Chondrocyte (in vitro differentiated cells): ENCODE measurements around the gene HELZ. TPM values are rescaled to one million over a fixed set of nuclear protein-coding genes. Genes with fewer than 3 reads are reported as not detected.

Source experiments
- DNase-seq: peaks from one replicate; pipeline ENCODE4 v3.0.0; 2021; ENCODE audit warnings: mixed read lengths, low spot score
- H3K27ac Mint-ChIP-seq: one replicate; pipeline ENCODE4 v1.8.0; 2021; ENCODE audit warnings: mild to moderate bottlenecking, moderate library complexity, mixed read lengths; ENCODE audit not compliant: unreplicated experiment
- H3K27me3 Mint-ChIP-seq: 2 replicates; pipeline ENCODE4 v1.8.0; 2021; ENCODE audit warnings: low read depth, mixed read lengths
- H3K36me3 Mint-ChIP-seq: 2 replicates; pipeline ENCODE4 v1.8.0; 2021; ENCODE audit warnings: low read depth, mixed read lengths
- H3K4me1 Mint-ChIP-seq: 2 replicates; pipeline ENCODE4 v1.8.0; 2021; ENCODE audit warnings: low read depth, mild to moderate bottlenecking, mixed read lengths
- H3K4me3 Mint-ChIP-seq: one replicate; pipeline ENCODE4 v1.8.0; 2021; ENCODE audit warnings: mild to moderate bottlenecking, moderate library complexity, mixed read lengths; ENCODE audit not compliant: unreplicated experiment
- H3K9me3 Mint-ChIP-seq: 2 replicates; pipeline ENCODE4 v1.8.0; 2021; ENCODE audit warnings: low read depth, mixed read lengths
- long read RNA-seq: library from polyadenylated mRNA; stranded (forward); transcript quantifications from one replicate; pipeline ENCODE4 v2.0.0, GENCODE V29; 2021
- total RNA-seq: library from RNA; stranded (reverse); gene quantifications from 3 replicates; pipeline ENCODE4 v1.2.1, GENCODE V29; 2021
- TF ChIP-seq, protein P1 (sequence below): fragments of 200-600 bp; sonication (generic); IDR thresholded peaks from 2 replicates; pipeline ENCODE4 v1.5.0; 2021; ENCODE audit warnings: antibody characterized with exemption, mild to moderate bottlenecking, moderate library complexity

HELZ gene, protein sequence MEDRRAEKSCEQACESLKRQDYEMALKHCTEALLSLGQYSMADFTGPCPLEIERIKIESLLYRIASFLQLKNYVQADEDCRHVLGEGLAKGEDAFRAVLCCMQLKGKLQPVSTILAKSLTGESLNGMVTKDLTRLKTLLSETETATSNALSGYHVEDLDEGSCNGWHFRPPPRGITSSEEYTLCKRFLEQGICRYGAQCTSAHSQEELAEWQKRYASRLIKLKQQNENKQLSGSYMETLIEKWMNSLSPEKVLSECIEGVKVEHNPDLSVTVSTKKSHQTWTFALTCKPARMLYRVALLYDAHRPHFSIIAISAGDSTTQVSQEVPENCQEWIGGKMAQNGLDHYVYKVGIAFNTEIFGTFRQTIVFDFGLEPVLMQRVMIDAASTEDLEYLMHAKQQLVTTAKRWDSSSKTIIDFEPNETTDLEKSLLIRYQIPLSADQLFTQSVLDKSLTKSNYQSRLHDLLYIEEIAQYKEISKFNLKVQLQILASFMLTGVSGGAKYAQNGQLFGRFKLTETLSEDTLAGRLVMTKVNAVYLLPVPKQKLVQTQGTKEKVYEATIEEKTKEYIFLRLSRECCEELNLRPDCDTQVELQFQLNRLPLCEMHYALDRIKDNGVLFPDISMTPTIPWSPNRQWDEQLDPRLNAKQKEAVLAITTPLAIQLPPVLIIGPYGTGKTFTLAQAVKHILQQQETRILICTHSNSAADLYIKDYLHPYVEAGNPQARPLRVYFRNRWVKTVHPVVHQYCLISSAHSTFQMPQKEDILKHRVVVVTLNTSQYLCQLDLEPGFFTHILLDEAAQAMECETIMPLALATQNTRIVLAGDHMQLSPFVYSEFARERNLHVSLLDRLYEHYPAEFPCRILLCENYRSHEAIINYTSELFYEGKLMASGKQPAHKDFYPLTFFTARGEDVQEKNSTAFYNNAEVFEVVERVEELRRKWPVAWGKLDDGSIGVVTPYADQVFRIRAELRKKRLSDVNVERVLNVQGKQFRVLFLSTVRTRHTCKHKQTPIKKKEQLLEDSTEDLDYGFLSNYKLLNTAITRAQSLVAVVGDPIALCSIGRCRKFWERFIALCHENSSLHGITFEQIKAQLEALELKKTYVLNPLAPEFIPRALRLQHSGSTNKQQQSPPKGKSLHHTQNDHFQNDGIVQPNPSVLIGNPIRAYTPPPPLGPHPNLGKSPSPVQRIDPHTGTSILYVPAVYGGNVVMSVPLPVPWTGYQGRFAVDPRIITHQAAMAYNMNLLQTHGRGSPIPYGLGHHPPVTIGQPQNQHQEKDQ (N-terminal part only)
- total RNA-seq: 55.8 to 69.9 TPM (median 57.9 TPM) in 3 replicates
- long read RNA-seq, full-length matches to known transcripts: 1 of 10 reads
- long read RNA-seq, partial matches to known transcripts: 4 of 10 reads
- long read RNA-seq, other reads (novel, unspliced or antisense): 5 of 10 reads

DNA sequence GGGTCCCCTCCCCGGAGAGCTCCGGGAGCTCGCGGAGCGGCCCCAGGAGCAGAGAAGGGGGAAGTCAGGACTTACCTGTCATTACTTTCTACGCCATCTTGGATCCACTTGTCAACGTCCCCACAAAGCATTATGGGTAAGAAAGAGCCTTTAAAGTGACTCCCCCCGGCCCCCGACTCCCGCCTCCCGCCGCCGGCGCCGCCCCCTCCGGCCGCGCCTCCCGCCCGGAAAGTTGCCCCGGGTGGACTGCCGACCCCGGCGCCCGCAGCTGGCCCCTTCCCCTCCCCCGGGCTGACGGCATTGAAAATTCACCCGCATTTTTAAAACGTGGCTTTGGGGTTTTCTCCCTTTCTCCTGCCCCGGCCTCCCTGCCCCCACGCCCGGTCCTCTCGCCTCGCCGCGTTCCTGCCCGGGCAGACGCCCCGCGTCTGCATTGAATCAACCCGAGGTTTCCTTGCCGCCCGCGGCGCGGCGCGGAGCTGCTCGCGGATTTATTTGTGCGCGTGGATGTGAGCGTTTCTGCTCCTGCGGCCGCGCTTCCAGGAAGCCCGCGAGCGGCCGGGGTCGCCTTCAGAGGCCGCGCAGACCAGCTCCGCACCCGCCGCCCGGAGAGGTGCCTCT, at the start of gene HELZ:
Gene HELZ (minus strand): TSS at position 124 of the 621 bp plus-strand sequence. CDS start 26,392 bp downstream, outside the sequence.
- no peaks in the 10 kb centered on the region for H3K36me3 Mint-ChIP-seq
- no peaks in the 10 kb centered on the region for H3K9me3 Mint-ChIP-seq
- DNase-seq: no peak
- peaks cover 41% of the 10 kb centered on the region for H3K4me1 Mint-ChIP-seq
- TF ChIP-seq, protein P1, sequence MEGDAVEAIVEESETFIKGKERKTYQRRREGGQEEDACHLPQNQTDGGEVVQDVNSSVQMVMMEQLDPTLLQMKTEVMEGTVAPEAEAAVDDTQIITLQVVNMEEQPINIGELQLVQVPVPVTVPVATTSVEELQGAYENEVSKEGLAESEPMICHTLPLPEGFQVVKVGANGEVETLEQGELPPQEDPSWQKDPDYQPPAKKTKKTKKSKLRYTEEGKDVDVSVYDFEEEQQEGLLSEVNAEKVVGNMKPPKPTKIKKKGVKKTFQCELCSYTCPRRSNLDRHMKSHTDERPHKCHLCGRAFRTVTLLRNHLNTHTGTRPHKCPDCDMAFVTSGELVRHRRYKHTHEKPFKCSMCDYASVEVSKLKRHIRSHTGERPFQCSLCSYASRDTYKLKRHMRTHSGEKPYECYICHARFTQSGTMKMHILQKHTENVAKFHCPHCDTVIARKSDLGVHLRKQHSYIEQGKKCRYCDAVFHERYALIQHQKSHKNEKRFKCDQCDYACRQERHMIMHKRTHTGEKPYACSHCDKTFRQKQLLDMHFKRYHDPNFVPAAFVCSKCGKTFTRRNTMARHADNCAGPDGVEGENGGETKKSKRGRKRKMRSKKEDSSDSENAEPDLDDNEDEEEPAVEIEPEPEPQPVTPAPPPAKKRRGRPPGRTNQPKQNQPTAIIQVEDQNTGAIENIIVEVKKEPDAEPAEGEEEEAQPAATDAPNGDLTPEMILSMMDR: no peak
- no peaks in the 10 kb centered on the region for H3K27me3 Mint-ChIP-seq
- peak within 1 kb of the TSS; percentile 86 for H3K4me3 Mint-ChIP-seq
- peak within 1 kb of the TSS; percentile 92 for H3K27ac Mint-ChIP-seq

DNA sequence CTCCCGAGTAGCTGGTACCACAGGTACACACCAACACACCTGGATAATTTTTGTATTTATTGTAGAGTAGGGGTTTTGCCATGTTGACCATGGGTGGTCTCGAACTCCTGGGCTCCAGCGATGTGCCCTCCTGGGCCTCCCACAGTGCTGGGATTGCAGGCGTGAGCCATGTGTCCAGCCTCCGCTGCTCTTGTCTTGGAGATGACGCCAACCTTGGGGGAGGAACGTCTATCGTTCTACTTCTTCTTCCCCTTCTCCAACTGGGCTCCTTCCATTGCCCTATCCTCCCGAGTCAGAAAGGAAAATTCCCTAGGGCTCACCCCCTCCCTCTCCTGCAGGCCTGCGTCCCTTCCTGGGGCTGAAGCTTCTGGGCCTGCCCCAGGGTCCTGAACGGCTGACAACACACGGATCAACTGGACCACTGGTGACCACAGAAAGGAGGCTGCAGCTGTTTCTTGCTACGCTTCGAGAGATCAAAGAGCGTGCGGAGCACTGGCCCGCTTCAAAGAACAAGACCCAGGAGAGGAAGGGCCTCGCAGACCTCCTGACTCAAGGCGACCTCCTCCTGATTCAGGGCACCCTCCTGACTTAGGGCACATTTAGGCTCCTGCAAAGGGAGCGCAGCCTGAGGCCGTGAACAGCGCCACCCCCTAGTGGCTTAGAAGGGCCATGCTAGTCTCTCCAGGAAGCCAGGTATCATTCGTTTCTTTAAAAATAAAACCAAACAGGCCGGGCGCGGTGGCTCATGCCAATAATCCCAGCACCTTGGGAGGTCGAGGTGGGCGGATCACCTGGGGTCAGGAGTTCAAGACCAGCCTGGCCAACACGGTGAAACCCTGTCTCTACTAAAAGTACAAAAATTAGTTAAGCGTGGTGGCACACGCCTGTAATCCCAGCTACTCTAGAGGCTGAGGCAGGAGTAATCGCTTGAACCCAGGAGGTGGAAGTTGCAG, 48.5 kb upstream of the HELZ start:
- H3K4me3 Mint-ChIP-seq: no peak overlapping the region
- no peak overlapping the region for H3K27ac Mint-ChIP-seq
- H3K36me3 Mint-ChIP-seq: no peaks in the 10 kb centered on the region
- no peaks in the 10 kb centered on the region for H3K9me3 Mint-ChIP-seq
- no peaks in the 10 kb centered on the region for H3K27me3 Mint-ChIP-seq
- no peak for DNase-seq
- peaks cover 26% of the 10 kb centered on the region for H3K4me1 Mint-ChIP-seq
- TF ChIP-seq, protein P1: peak; percentile 87

DNA sequence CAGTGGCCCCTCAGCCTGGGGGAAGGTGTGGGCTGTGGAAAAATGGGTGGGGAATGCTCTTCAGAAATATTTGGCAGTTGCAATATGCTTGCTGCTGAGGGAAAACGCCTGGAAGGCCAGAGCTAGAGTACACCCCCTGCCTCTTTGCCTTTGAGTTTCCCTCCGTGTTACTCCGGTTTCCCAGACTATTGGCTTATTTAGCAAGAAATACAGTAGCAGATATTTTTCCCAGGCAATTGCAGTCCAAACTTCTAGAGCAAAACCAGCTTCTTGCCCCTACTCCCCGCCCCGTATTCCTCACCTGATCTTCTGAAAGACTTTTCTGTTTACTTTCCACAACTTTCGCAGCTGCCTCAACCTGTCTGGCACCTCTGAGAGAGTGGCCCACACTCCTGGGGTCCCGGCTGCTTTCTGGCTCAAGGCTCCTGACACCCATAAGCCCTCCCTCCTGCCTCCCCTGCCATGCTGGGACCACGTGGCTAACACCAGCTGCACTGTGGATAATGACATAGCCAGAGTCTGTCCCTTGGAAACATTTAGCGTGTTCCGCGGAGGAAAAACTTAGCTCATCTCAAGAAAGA, 45.8 kb upstream of the HELZ start:
- Mint-ChIP-seq H3K4me1 (peaks cover 26% of the 10 kb centered on the region), H3K27ac (no peak overlapping the region), H3K9me3 (no peaks in the 10 kb centered on the region), H3K4me3 (no peak overlapping the region), H3K27me3 (no peaks in the 10 kb centered on the region), H3K36me3 (no peaks in the 10 kb centered on the region)
- DNase-seq: no peak
- TF ChIP-seq, protein P1: no peak

DNA sequence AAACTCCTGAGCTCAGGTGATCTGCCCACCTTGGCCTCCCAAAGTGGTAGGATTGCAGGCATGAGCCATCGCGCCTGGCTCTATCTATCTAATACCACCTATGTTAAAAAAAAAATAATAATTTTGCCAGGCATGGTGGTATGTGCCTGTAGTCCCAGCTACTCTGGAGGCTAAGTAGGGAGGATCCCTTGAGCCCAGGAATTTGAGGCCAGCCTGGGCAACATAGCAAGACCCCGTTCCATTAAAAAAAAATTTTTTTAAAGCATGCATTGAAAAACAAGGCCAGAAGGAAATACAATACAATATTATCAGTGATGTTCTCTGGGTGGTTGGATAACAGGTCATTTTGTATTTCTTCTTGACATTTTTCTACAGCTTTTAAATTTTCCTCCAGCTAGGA, 45.2 kb upstream of the HELZ start:
- no peak for DNase-seq
- H3K4me3 Mint-ChIP-seq: no peak overlapping the region
- H3K4me1 Mint-ChIP-seq: peaks cover 26% of the 10 kb centered on the region
- TF ChIP-seq, protein P1: no peak
- H3K27ac Mint-ChIP-seq: no peak overlapping the region
- H3K27me3 Mint-ChIP-seq: no peaks in the 10 kb centered on the region
- no peaks in the 10 kb centered on the region for H3K9me3 Mint-ChIP-seq
- no peaks in the 10 kb centered on the region for H3K36me3 Mint-ChIP-seq
